ENCODE measurements around the gene TASP1.
A peak's percentile ranks its signal among the peaks of the same experiment; 100 is the strongest.
"Not testable (repeated sequence)": the region's sequence is repeated elsewhere in the genome, so short reads cannot be mapped to it uniquely, and the experiment has no call there.

TASP1 gene

GRCh38 chr20:13625304-13625979, 13.3 kb downstream of the TASP1 start:
- TF ChIP-seq CTCF (conservative IDR thresholded peaks at IDR 0.05; ENCODE audit: control insufficient read depth, insufficient read depth, low read depth, low read length): no peak
- no peak overlapping the region for H3K4me3 ChIP-seq (ENCODE audit: control insufficient read depth, low read depth, low read length)
- DNase-seq (ENCODE audit: low read depth): no peak

GRCh38 chr20:13619415-13619814, 19.3 kb downstream of the TASP1 start:
- DNase-seq (ENCODE audit: low read depth); H3K4me3 ChIP-seq (ENCODE audit: control insufficient read depth, low read depth, low read length): not testable (repeated sequence)

GRCh38 chr20:13618456-13618855, 20.3 kb downstream of the TASP1 start:
- DNase-seq (ENCODE audit: low read depth); H3K4me3 ChIP-seq (ENCODE audit: control insufficient read depth, low read depth, low read length): not testable (repeated sequence)

- H3K4me3 ChIP-seq (ENCODE audit: control insufficient read depth, low read depth, low read length); DNase-seq (ENCODE audit: low read depth): not testable (repeated sequence)
Observed at GRCh38 chr20:13617585-13617984, 21.1 kb downstream of the TASP1 start.

- H3K4me3 ChIP-seq (ENCODE audit: control insufficient read depth, low read depth, low read length); DNase-seq (ENCODE audit: low read depth): not testable (repeated sequence)
Observed at GRCh38 chr20:13616713-13617112, 22.0 kb downstream of the TASP1 start.

GRCh38 chr20:13613917-13614316, 24.8 kb downstream of the TASP1 start:
- TF ChIP-seq CTCF (conservative IDR thresholded peaks at IDR 0.05; ENCODE audit: control insufficient read depth, insufficient read depth, low read depth, low read length): no peak
- H3K4me3 ChIP-seq (ENCODE audit: control insufficient read depth, low read depth, low read length): no peak overlapping the region
- peak; percentile 15 for DNase-seq (ENCODE audit: low read depth)

GRCh38 chr20:13611611-13612125, 27.1 kb downstream of the TASP1 start:
- TF ChIP-seq CTCF (conservative IDR thresholded peaks at IDR 0.05; ENCODE audit: control insufficient read depth, insufficient read depth, low read depth, low read length): no peak
- DNase-seq (ENCODE audit: low read depth): no peak
- H3K4me3 ChIP-seq (ENCODE audit: control insufficient read depth, low read depth, low read length): no peak overlapping the region

GRCh38 chr20:13610184-13610583, 28.5 kb downstream of the TASP1 start:
- H3K4me3 ChIP-seq (ENCODE audit: control insufficient read depth, low read depth, low read length): no peak overlapping the region
- DNase-seq (ENCODE audit: low read depth): no peak
- TF ChIP-seq CTCF (conservative IDR thresholded peaks at IDR 0.05; ENCODE audit: control insufficient read depth, insufficient read depth, low read depth, low read length): peak; percentile 18

GRCh38 chr20:13608066-13608465, 30.7 kb downstream of the TASP1 start:
- no peak for TF ChIP-seq CTCF (conservative IDR thresholded peaks at IDR 0.05; ENCODE audit: control insufficient read depth, insufficient read depth, low read depth, low read length)
- no peak for DNase-seq (ENCODE audit: low read depth)
- no peak overlapping the region for H3K4me3 ChIP-seq (ENCODE audit: control insufficient read depth, low read depth, low read length)

GRCh38 chr20:13593423-13593822, 45.3 kb downstream of the TASP1 start:
- not testable (repeated sequence) for DNase-seq (ENCODE audit: low read depth); H3K4me3 ChIP-seq (ENCODE audit: control insufficient read depth, low read depth, low read length)

All from fibroblast of mammary gland (primary cell).